Astrocyte (in vitro differentiated cells and primary cell): ENCODE results near the gene PCNT. TPM values are rescaled to one million over a fixed set of nuclear protein-coding genes. Genes with fewer than 3 reads are reported as not detected.

Experiments used
- DNase-seq: peaks from one replicate; pipeline ENCODE4 v3.0.0-alpha.2; 2010; ENCODE audit warnings: low read depth
- FAIRE-seq: peaks from 2 replicates; lab custom pipeline; 2011; peaks lifted over from hg19 to GRCh38; lab: Jason Lieb, UNC
- H2AFZ ChIP-seq: 2 replicates; pipeline ENCODE4 v1.6.0; 2012; ENCODE audit warnings: low read depth, low read length, inconsistent platforms
- H3K27ac ChIP-seq: 2 replicates; pipeline ENCODE4 v1.5.1; 2011; ENCODE audit warnings: low read depth, low read length, inconsistent platforms
- H3K27me3 ChIP-seq: 2 replicates; pipeline ENCODE4 v1.6.0; 2011; ENCODE audit warnings: low read length, inconsistent platforms; ENCODE audit not compliant: insufficient read depth
- H3K36me3 ChIP-seq: 2 replicates; pipeline ENCODE4 v1.5.1; 2011; ENCODE audit warnings: low read length, inconsistent platforms; ENCODE audit not compliant: insufficient read depth
- H3K4me1 ChIP-seq: 2 replicates; pipeline ENCODE4 v1.5.1; 2011; ENCODE audit warnings: low read length, inconsistent platforms; ENCODE audit not compliant: insufficient read depth
- H3K4me2 ChIP-seq: 2 replicates; pipeline ENCODE4 v1.6.0; 2012; ENCODE audit warnings: low read length, inconsistent platforms
- H3K4me3 ChIP-seq: 2 replicates; pipeline ENCODE4 v1.5.1; 2011; ENCODE audit warnings: low read depth, mild to moderate bottlenecking, low read length, inconsistent platforms; ENCODE audit not compliant: insufficient read depth
- H3K79me2 ChIP-seq: 2 replicates; pipeline ENCODE4 v1.6.0; 2012; ENCODE audit warnings: mild to moderate bottlenecking, low read length, inconsistent platforms; ENCODE audit not compliant: insufficient read depth
- H3K9ac ChIP-seq: 2 replicates; pipeline ENCODE4 v1.6.0; 2012; ENCODE audit warnings: mild to moderate bottlenecking, low read length, inconsistent platforms
- H3K9me3 ChIP-seq: 2 replicates; pipeline ENCODE4 v1.5.1; 2012; ENCODE audit warnings: low read depth, mild to moderate bottlenecking, low read length, inconsistent platforms; ENCODE audit not compliant: insufficient read depth
- H4K20me1 ChIP-seq: 2 replicates; pipeline ENCODE4 v1.6.0; 2012; ENCODE audit warnings: low read length, inconsistent platforms; ENCODE audit not compliant: insufficient read depth
- H3K27ac Mint-ChIP-seq: one replicate; pipeline ENCODE4 v1.8.0; 2021; ENCODE audit warnings: mild to moderate bottlenecking, mixed read lengths; ENCODE audit not compliant: unreplicated experiment
- H3K27me3 Mint-ChIP-seq: one replicate; pipeline ENCODE4 v1.8.0; 2021; ENCODE audit warnings: low read depth, mixed read lengths; ENCODE audit not compliant: unreplicated experiment
- H3K36me3 Mint-ChIP-seq: one replicate; pipeline ENCODE4 v1.8.0; 2021; ENCODE audit warnings: low read depth, mixed read lengths; ENCODE audit not compliant: unreplicated experiment
- H3K4me1 Mint-ChIP-seq: one replicate; pipeline ENCODE4 v1.8.0; 2021; ENCODE audit warnings: low read depth, mixed read lengths; ENCODE audit not compliant: unreplicated experiment
- H3K4me3 Mint-ChIP-seq: one replicate; pipeline ENCODE4 v1.8.0; 2021; ENCODE audit warnings: mild to moderate bottlenecking, moderate library complexity, mixed read lengths; ENCODE audit not compliant: unreplicated experiment
- H3K9me3 Mint-ChIP-seq: one replicate; pipeline ENCODE4 v1.8.0; 2021; ENCODE audit warnings: mild to moderate bottlenecking, mixed read lengths; ENCODE audit not compliant: unreplicated experiment
- EZH2 ChIP-seq: IDR thresholded peaks from 2 replicates; pipeline ENCODE4 v1.6.1; 2012; ENCODE audit warnings: mild to moderate bottlenecking, low read length, inconsistent platforms; ENCODE audit not compliant: insufficient read depth
- total RNA-seq: library from RNA; stranded (reverse); gene quantifications from 2 replicates; pipeline ENCODE4 v1.2.1, GENCODE V29; 2021
- TF ChIP-seq, protein P1 (sequence below): IDR thresholded peaks from 2 replicates; pipeline ENCODE4 v1.5.1; 2011; ENCODE audit warnings: low read depth, mild to moderate bottlenecking, inconsistent platforms, low read length, moderate library complexity; ENCODE audit not compliant: insufficient read depth

The PCNT gene
- total RNA-seq, 1 donor from 2014 or later = 19.9 TPM

DNA sequence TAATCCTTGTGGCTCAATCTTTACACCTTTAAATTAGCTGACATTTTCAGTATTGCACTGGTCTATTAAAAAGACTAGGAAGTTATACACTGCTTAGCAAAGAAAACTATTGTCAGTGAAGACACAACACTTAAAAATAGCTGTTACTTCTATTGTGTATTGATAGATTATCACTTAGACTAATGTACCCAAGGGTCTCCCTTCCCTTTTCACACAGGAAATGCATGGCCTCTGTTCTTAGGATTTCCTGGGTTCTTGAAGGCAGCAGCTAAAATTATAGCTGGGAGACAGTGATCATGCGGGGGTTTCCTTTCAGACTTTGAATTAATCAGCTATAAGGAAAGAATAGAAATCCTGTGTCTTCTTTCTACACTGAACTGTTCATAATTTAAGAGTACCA, 147.6 kb downstream of the PCNT start:
- no peaks in the 10 kb centered on the region for H3K36me3 ChIP-seq
- no peak overlapping the region for H3K4me3 ChIP-seq
- H3K4me1 ChIP-seq = no peaks in the 10 kb centered on the region
- no peak overlapping the region for H3K9ac ChIP-seq
- no peak overlapping the region for H2AFZ ChIP-seq
- H3K27me3 ChIP-seq = no peaks in the 10 kb centered on the region
- Mint-ChIP-seq H3K4me3 (no peak overlapping the region), H3K27me3 (no peaks in the 10 kb centered on the region), H3K36me3 (peaks cover 9% of the 10 kb centered on the region), H3K27ac (no peak overlapping the region), H3K4me1 (peaks cover 13% of the 10 kb centered on the region), H3K9me3 (no peaks in the 10 kb centered on the region)
- H3K9me3 ChIP-seq = no peaks in the 10 kb centered on the region
- peaks cover 56% of the 10 kb centered on the region for H3K79me2 ChIP-seq
- no peak for TF ChIP-seq EZH2
- H3K27ac ChIP-seq = no peak overlapping the region
- DNase-seq (no peak), FAIRE-seq (no peak)
- H3K4me2 ChIP-seq = no peak overlapping the region
- peaks cover 51% of the 10 kb centered on the region for H4K20me1 ChIP-seq

DNA sequence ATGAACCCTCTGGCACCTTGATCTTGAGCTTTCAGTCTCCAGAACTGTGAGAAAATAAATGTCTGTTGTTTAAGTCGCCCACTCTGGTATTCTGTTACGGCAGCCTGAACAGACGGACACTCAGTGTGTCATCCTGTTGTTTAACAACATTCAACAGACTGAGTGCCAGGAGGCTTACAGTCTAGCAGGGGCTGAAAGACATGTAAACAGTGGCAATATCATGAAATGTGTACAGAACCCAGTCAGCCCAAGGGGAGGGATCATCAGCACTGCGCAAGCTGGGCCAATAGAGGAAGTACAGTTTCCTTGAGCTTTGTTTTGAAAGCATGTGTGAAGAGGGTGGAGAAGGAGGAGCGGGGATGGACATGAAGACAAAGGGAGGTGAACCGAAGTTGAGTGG, 148.3 kb downstream of the PCNT start:
- Histone ChIP-seq H3K27ac (no peak overlapping the region), H3K4me1 (no peaks in the 10 kb centered on the region), H3K36me3 (no peaks in the 10 kb centered on the region), H3K4me3 (no peak overlapping the region), H3K27me3 (no peaks in the 10 kb centered on the region), H2AFZ (no peak overlapping the region), H3K79me2 (peaks cover 59% of the 10 kb centered on the region), H4K20me1 (peaks cover 55% of the 10 kb centered on the region), H3K9ac (no peak overlapping the region), H3K9me3 (no peaks in the 10 kb centered on the region), H3K4me2 (no peak overlapping the region)
- DNase-seq (no peak), FAIRE-seq (no peak)
- TF ChIP-seq EZH2 = no peak
- TF ChIP-seq, protein P1, sequence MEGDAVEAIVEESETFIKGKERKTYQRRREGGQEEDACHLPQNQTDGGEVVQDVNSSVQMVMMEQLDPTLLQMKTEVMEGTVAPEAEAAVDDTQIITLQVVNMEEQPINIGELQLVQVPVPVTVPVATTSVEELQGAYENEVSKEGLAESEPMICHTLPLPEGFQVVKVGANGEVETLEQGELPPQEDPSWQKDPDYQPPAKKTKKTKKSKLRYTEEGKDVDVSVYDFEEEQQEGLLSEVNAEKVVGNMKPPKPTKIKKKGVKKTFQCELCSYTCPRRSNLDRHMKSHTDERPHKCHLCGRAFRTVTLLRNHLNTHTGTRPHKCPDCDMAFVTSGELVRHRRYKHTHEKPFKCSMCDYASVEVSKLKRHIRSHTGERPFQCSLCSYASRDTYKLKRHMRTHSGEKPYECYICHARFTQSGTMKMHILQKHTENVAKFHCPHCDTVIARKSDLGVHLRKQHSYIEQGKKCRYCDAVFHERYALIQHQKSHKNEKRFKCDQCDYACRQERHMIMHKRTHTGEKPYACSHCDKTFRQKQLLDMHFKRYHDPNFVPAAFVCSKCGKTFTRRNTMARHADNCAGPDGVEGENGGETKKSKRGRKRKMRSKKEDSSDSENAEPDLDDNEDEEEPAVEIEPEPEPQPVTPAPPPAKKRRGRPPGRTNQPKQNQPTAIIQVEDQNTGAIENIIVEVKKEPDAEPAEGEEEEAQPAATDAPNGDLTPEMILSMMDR = no peak
- Mint-ChIP-seq H3K4me1 (peaks cover 13% of the 10 kb centered on the region), H3K9me3 (no peaks in the 10 kb centered on the region), H3K4me3 (peak overlapping the region; percentile 8), H3K27ac (no peak overlapping the region), H3K27me3 (no peaks in the 10 kb centered on the region), H3K36me3 (peaks cover 9% of the 10 kb centered on the region)

DNA sequence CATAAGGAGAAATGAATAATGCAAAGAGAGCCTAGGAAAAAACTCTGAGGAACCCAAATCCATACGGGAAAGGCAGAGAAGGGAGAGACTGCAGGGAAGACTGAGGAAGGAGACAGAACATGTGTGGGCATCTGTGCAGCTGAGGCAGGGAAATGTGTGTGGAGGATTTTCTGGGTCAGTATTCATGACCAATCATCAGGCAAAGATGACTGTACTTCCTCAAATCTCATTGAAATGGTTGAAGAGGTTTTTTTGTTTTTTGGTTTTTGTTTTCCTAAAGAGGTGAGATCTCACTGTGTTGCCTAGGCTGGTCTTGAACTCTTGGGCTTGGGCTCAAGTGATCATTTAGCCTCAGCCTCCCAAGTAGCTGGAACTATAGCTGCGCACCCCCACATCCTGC, 150.4 kb downstream of the PCNT start:
- DNase-seq = no peak
- Mint-ChIP-seq H3K4me3 (no peak overlapping the region), H3K9me3 (no peaks in the 10 kb centered on the region), H3K4me1 (peaks cover 13% of the 10 kb centered on the region), H3K27me3 (no peaks in the 10 kb centered on the region), H3K27ac (no peak overlapping the region), H3K36me3 (peaks cover 9% of the 10 kb centered on the region)
- Histone ChIP-seq H3K27me3 (no peaks in the 10 kb centered on the region), H3K9me3 (no peaks in the 10 kb centered on the region), H4K20me1 (peaks cover 53% of the 10 kb centered on the region), H3K4me2 (no peak overlapping the region), H3K27ac (no peak overlapping the region), H2AFZ (no peak overlapping the region), H3K79me2 (peaks cover 60% of the 10 kb centered on the region), H3K4me1 (no peaks in the 10 kb centered on the region), H3K36me3 (no peaks in the 10 kb centered on the region), H3K4me3 (no peak overlapping the region), H3K9ac (no peak overlapping the region)
- TF ChIP-seq EZH2 = no peak
- TF ChIP-seq, protein P1 = no peak
- no peak for FAIRE-seq
